Measurements from ENCODE around the gene ACVR2B. TPM values are rescaled to one million over a fixed set of nuclear protein-coding genes. Genes with fewer than 3 reads are reported as not detected.
"Not testable (repeated sequence)": the region's sequence is repeated elsewhere in the genome, so short reads cannot be mapped to it uniquely, and the experiment has no call there.

ACVR2B gene
- total RNA-seq, 2 donors from 2014 or later = 108 to 112 TPM

GRCh38 chr3:38421679-38422336 lies 31.9 kb upstream of the ACVR2B start:
- Mint-ChIP-seq H3K4me3 (no peak overlapping the region), H3K27me3 (ENCODE audit: insufficient read depth) (no peaks in the 10 kb centered on the region), H3K9me3 (no peaks in the 10 kb centered on the region), H3K27ac (peak overlapping the region; percentile 46), H3K36me3 (ENCODE audit: low read depth) (no peaks in the 10 kb centered on the region), H3K4me1 (peaks cover 27% of the 10 kb centered on the region)
- H3K9ac ChIP-seq (ENCODE audit: extremely low read depth, low read length, poor library complexity, severe bottlenecking) = no peak overlapping the region
- H3K4me3 ChIP-seq (ENCODE audit: low read length) = no peak overlapping the region
- peaks cover 11% of the 10 kb centered on the region for H3K9me3 ChIP-seq (ENCODE audit: control insufficient read depth, low read length)
- peaks cover 2% of the 10 kb centered on the region for H3K4me1 ChIP-seq (ENCODE audit: control insufficient read depth, insufficient read depth, low read length)
- peak; percentile 53 for DNase-seq
- no peaks in the 10 kb centered on the region for H3K36me3 ChIP-seq (ENCODE audit: control insufficient read depth, insufficient read depth, low read length)
- H3K27me3 ChIP-seq (ENCODE audit: control insufficient read depth, insufficient read depth, low read length, poor library complexity, severe bottlenecking) = no peaks in the 10 kb centered on the region
- 67 to 83% methylated on average over 4 to 7 of the region's 7 CpGs for WGBS, 2 experiments (ENCODE audit: insufficient coverage in 1 of 2, insufficient read length in 1 of 2)
- TF ChIP-seq CTCF (conservative IDR thresholded peaks at IDR 0.05) = no peak
- no peak overlapping the region for H3K27ac ChIP-seq (ENCODE audit: low read depth, low read length)

GRCh38 chr3:38426798-38427426 lies 26.8 kb upstream of the ACVR2B start:
- H3K4me1 Mint-ChIP-seq = peaks cover 18% of the 10 kb centered on the region
- H3K9me3 Mint-ChIP-seq = peaks cover 37% of the 10 kb centered on the region
- peaks cover 43% of the 10 kb centered on the region for H3K9me3 ChIP-seq (ENCODE audit: control insufficient read depth, low read length)
- H3K27ac ChIP-seq (ENCODE audit: low read depth, low read length); DNase-seq; H3K4me1 ChIP-seq (ENCODE audit: control insufficient read depth, insufficient read depth, low read length); H3K27me3 ChIP-seq (ENCODE audit: control insufficient read depth, insufficient read depth, low read length, poor library complexity, severe bottlenecking); H3K4me3 ChIP-seq (ENCODE audit: low read length); H3K36me3 ChIP-seq (ENCODE audit: control insufficient read depth, insufficient read depth, low read length); H3K4me3 Mint-ChIP-seq; H3K27me3 Mint-ChIP-seq (ENCODE audit: insufficient read depth); H3K9ac ChIP-seq (ENCODE audit: extremely low read depth, low read length, poor library complexity, severe bottlenecking): not testable (repeated sequence)
- H3K27ac Mint-ChIP-seq = peak overlapping the region; percentile 79
- 58 to 63% methylated on average over 3 to 6 of the region's 6 CpGs for WGBS, 2 experiments (ENCODE audit: insufficient coverage in 1 of 2, insufficient read length in 1 of 2)
- H3K36me3 Mint-ChIP-seq (ENCODE audit: low read depth) = peaks cover 13% of the 10 kb centered on the region

- DNase-seq; H3K36me3 ChIP-seq (ENCODE audit: control insufficient read depth, insufficient read depth, low read length); H3K27ac Mint-ChIP-seq; H3K4me1 ChIP-seq (ENCODE audit: control insufficient read depth, insufficient read depth, low read length); H3K4me3 Mint-ChIP-seq; H3K9ac ChIP-seq (ENCODE audit: extremely low read depth, low read length, poor library complexity, severe bottlenecking); H3K27ac ChIP-seq (ENCODE audit: low read depth, low read length); H3K27me3 ChIP-seq (ENCODE audit: control insufficient read depth, insufficient read depth, low read length, poor library complexity, severe bottlenecking); H3K4me1 Mint-ChIP-seq: not testable (repeated sequence)
- Histone ChIP-seq H3K9me3 (ENCODE audit: control insufficient read depth, low read length) (peaks cover 95% of the 10 kb centered on the region), H3K4me3 (ENCODE audit: low read length) (peak overlapping the region; percentile 25)
- Mint-ChIP-seq H3K36me3 (ENCODE audit: low read depth) (peaks cover 23% of the 10 kb centered on the region), H3K27me3 (ENCODE audit: insufficient read depth) (peaks cover 16% of the 10 kb centered on the region), H3K9me3 (peaks cover 95% of the 10 kb centered on the region)
- WGBS, 2 experiments (ENCODE audit: insufficient coverage in 1 of 2, insufficient read length in 1 of 2) = 87 to 91% methylated on average over 3 to 5 of the region's 5 CpGs
Observed at GRCh38 chr3:38432871-38433658, 20.6 kb upstream of the ACVR2B start.

- not testable (repeated sequence) for H3K4me1 Mint-ChIP-seq; H3K27ac ChIP-seq (ENCODE audit: low read depth, low read length); H3K27ac Mint-ChIP-seq; H3K9ac ChIP-seq (ENCODE audit: extremely low read depth, low read length, poor library complexity, severe bottlenecking); H3K4me3 Mint-ChIP-seq; H3K36me3 ChIP-seq (ENCODE audit: control insufficient read depth, insufficient read depth, low read length); DNase-seq; H3K4me1 ChIP-seq (ENCODE audit: control insufficient read depth, insufficient read depth, low read length); H3K27me3 ChIP-seq (ENCODE audit: control insufficient read depth, insufficient read depth, low read length, poor library complexity, severe bottlenecking)
- H3K27me3 Mint-ChIP-seq (ENCODE audit: insufficient read depth) = peaks cover 16% of the 10 kb centered on the region
- peaks cover 95% of the 10 kb centered on the region for H3K9me3 ChIP-seq (ENCODE audit: control insufficient read depth, low read length)
- H3K36me3 Mint-ChIP-seq (ENCODE audit: low read depth) = peaks cover 23% of the 10 kb centered on the region
- 73 to 85% methylated on average over 1 to 2 of the region's 2 CpGs for WGBS, 2 experiments (ENCODE audit: insufficient coverage in 1 of 2, insufficient read length in 1 of 2)
- peak overlapping the region; percentile 14 for H3K4me3 ChIP-seq (ENCODE audit: low read length)
- H3K9me3 Mint-ChIP-seq = peaks cover 97% of the 10 kb centered on the region
Observed at GRCh38 chr3:38433661-38434060, 20.0 kb upstream of the ACVR2B start.

GRCh38 chr3:38438436-38439069 lies 15.1 kb upstream of the ACVR2B start:
- Mint-ChIP-seq H3K4me1 (peaks cover 12% of the 10 kb centered on the region), H3K9me3 (peaks cover 76% of the 10 kb centered on the region), H3K27me3 (ENCODE audit: insufficient read depth) (peaks cover 11% of the 10 kb centered on the region)
- H3K4me3 ChIP-seq (ENCODE audit: low read length) = peak overlapping the region; percentile 50
- 91 to 92% methylated on average over 5 of the region's 5 CpGs for WGBS, 2 experiments (ENCODE audit: insufficient coverage in 1 of 2, insufficient read length in 1 of 2)
- H3K27ac Mint-ChIP-seq; H3K27me3 ChIP-seq (ENCODE audit: control insufficient read depth, insufficient read depth, low read length, poor library complexity, severe bottlenecking); H3K36me3 Mint-ChIP-seq (ENCODE audit: low read depth); H3K4me1 ChIP-seq (ENCODE audit: control insufficient read depth, insufficient read depth, low read length); H3K9ac ChIP-seq (ENCODE audit: extremely low read depth, low read length, poor library complexity, severe bottlenecking); H3K36me3 ChIP-seq (ENCODE audit: control insufficient read depth, insufficient read depth, low read length); H3K27ac ChIP-seq (ENCODE audit: low read depth, low read length); H3K4me3 Mint-ChIP-seq; DNase-seq: not testable (repeated sequence)
- peaks cover 87% of the 10 kb centered on the region for H3K9me3 ChIP-seq (ENCODE audit: control insufficient read depth, low read length)
